AG04450 (cell line): ENCODE measurements around the gene GTF2F1. TPM values are rescaled to one million over a fixed set of nuclear protein-coding genes. Genes with fewer than 3 reads are reported as not detected.
A peak's percentile ranks its signal among the peaks of the same experiment; 100 is the strongest.

ENCODE experiments used
- CTCF ChIA-PET: fragments of 300-600, 350-600 bp; formaldehyde crosslinking; extraction: SDS; loops from one replicate; lab custom pipeline; 2022; ENCODE audit warnings: antibody characterized with exemption, inconsistent platforms; lab: Charles Lee
- POLR2A ChIA-PET: fragments of 350-600 bp; formaldehyde crosslinking; extraction: SDS; loops from one replicate; lab custom pipeline; 2021; ENCODE audit warnings: antibody characterized with exemption, inconsistent platforms; lab: Yijun Ruan, JAX
- DNase-seq: peaks from one replicate; pipeline ENCODE4 v3.0.0-alpha.2; 2011; ENCODE audit warnings: low read depth, low spot score
- H3K27ac ChIP-seq: one replicate; pipeline ENCODE4 v1.5.1; 2012; ENCODE audit warnings: low read depth, low read length, control low read depth
- H3K27me3 ChIP-seq: one replicate; pipeline ENCODE4 v1.6.0; 2012; ENCODE audit warnings: low read length; ENCODE audit not compliant: control insufficient read depth, insufficient read depth
- H3K4me3 ChIP-seq: 2 replicates; pipeline ENCODE4 v1.5.1; 2011; ENCODE audit warnings: mild to moderate bottlenecking, low read depth, low read length, control low read depth
- H3K9me3 ChIP-seq: 2 replicates; pipeline ENCODE4 v1.5.1; 2012; ENCODE audit warnings: low read length; ENCODE audit not compliant: control insufficient read depth, insufficient read depth
- polyA plus RNA-seq: library from polyadenylated mRNA; depleted of rRNA; stranded (reverse); fragments of >200 nt; gene quantifications from 2 replicates; pipeline ENCODE4 v1.2.3, GENCODE V29; 2011
- TF ChIP-seq, protein P1 (sequence below): IDR thresholded peaks from 2 replicates; pipeline ENCODE4 v1.5.1; 2011; ENCODE audit warnings: low read depth, low read length, control low read depth, inconsistent platforms

GTF2F1 gene
- polyA plus RNA-seq, 1 experiment = 33.7 TPM

DNA sequence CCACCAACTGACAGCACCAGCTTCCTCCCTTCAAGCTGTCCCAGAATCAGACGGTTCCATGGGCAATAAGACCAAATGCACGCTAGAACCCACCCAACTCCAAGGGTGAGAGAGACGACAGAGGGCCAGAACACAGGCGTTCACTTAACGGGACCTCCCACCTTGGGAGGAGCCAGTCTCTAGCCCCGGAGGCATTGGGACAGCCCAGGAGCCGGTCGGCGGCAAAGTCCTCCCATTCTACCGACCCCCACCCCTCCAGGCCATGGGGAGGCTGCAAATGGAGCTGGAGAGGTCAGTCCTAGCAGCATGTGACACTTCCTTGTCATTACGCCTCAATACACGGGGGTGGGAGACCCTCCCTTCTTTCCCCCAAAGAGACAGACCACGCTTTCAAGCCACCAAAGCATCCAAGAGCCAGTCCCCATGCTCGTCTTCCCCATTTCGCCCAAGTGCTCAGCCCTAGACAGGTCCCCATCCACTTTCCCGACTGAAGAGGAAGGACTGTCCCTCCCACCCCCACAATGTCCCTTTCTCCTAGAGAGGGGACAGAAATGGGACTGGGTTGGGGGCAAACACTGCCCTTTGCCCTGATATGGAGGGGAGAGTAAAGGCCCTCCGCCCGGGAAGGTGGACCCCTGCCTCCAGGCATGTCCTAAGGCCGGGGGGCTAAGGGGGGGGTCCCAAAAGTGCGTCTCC is 30.7 kb upstream of the GTF2F1 start:
- CTCF ChIA-PET = interaction anchor here (0.6 kb wide), 1 partner anchor 159 kb away, joined by 3 read pairs; no protein-coding TSS in a partner anchor
- Histone ChIP-seq H3K9me3 (peaks cover 11% of the 10 kb centered on the region), H3K27ac (peak overlapping the region; percentile 47), H3K4me3 (peak overlapping the region; percentile 96), H3K27me3 (no peaks in the 10 kb centered on the region)
- no peak for DNase-seq
- POLR2A ChIA-PET = interaction anchor here (0.6 kb wide), 1 partner anchor 787 kb away, joined by 3 read pairs; no protein-coding TSS in a partner anchor
- TF ChIP-seq, protein P1, sequence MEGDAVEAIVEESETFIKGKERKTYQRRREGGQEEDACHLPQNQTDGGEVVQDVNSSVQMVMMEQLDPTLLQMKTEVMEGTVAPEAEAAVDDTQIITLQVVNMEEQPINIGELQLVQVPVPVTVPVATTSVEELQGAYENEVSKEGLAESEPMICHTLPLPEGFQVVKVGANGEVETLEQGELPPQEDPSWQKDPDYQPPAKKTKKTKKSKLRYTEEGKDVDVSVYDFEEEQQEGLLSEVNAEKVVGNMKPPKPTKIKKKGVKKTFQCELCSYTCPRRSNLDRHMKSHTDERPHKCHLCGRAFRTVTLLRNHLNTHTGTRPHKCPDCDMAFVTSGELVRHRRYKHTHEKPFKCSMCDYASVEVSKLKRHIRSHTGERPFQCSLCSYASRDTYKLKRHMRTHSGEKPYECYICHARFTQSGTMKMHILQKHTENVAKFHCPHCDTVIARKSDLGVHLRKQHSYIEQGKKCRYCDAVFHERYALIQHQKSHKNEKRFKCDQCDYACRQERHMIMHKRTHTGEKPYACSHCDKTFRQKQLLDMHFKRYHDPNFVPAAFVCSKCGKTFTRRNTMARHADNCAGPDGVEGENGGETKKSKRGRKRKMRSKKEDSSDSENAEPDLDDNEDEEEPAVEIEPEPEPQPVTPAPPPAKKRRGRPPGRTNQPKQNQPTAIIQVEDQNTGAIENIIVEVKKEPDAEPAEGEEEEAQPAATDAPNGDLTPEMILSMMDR = no peak

DNA sequence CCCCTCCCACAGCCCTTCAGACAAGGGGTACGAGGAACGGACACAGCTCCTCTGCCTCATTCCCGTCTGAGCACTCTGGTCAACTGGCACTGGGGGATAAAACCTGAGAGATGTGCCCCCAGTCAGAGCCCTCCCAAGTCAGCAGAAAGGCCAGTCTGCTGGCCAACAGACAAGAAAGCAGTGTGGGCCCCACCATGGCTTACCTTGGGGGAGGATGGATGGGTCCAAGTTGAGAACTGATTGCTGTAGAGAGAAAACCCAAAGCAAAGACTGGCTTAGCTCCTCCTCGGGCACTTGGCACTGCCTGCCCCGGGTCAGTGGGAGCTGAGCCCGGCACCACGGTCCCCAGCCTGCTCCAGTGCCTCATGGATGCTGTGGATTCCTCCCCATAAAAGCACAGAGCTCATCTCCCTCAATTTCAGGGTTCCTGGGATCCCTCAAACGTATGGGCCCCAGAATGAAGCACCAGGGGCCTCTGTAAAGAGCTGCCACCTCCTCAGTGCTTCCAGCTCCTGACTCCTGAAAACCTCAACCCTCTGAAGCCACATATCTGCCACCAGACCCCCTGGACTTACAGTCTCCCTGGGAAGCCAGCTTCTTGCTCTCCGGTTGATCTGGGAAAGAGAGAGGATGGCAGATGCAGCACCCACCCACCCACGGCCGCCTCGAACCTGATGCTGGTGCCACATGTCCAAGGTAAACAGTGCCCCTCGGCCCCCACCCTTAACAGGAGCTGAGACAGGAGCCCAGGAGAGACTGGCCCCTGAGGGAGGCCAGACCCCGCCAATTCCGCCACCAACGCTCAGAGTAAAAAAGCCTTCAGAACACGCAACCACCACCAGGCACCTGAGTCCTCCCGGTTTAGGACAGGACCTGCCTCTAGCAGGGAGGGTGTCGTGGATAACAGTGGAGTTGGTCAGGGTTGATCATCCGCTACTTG is 28.4 kb upstream of the GTF2F1 start:
- TF ChIP-seq, protein P1 = no peak
- H3K27ac ChIP-seq = peak overlapping the region; percentile 21
- ChIA-PET CTCF (no interaction called here), POLR2A (no interaction called here)
- no peaks in the 10 kb centered on the region for H3K27me3 ChIP-seq
- H3K4me3 ChIP-seq = no peak overlapping the region
- peaks cover 11% of the 10 kb centered on the region for H3K9me3 ChIP-seq
- DNase-seq = no peak

DNA sequence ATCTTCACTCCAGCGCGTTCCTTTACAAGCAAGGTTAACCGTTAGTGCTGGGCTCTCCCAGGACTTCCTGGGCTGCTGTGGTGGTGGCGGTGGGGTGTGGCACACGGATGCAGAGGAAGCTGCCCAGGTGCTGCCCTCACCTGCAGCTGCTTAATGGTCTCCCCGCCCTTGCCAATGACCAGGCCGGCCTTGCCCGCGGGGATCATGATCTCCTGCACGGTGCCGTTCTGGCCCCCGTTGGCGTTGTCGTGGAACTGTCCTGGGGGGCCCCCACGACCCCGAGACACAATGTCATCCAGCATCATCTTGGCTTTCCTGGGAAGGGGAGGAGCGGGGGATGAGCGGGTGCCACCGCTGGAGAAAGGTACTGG is 25.6 kb upstream of the GTF2F1 start:
- TF ChIP-seq, protein P1 = no peak
- ChIA-PET CTCF (no interaction called here), POLR2A (no interaction called here)
- no peak overlapping the region for H3K27ac ChIP-seq
- H3K4me3 ChIP-seq = no peak overlapping the region
- DNase-seq = no peak
- no peaks in the 10 kb centered on the region for H3K27me3 ChIP-seq
- no peaks in the 10 kb centered on the region; the same call in 1 of the 2 replicates for H3K9me3 ChIP-seq

DNA sequence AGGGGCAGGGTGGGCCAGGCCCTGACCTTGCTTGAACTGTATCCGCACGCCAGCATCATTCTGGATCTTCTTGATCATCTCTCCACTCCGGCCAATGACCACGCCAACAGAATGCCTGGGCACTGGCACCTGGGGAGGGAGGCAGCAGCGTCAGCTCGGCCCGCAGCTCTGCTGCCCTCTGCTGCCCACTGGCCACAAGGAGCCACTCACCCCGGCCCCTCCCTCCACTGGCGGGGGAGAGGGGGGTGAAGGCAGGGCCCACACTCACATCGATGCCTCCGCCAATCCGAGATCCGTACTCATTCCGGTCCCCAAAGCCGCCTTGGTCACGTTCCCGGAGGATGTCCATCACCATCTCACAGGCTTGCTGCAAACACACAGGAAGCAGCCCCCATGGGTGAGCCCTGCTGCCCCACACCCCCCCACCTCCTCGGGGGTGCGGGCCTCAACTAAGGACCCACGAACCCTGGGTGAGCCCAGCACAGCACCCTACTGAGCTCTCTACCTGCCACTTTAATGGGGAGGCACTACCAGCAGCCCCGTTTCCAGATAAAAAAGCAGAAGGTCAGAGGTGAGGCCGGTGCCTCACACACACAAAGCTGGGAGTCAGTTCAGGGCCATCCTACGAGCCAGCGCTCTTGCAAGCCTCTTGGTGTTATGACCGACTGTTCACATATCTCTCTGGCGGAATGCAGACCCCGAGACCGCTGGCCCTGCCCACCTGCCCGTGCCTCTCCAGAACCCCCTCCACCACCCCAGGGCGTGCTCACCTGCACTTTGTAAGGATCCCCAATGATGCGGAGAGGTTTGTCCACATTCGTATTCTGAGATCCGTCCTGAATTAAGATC is 25.0 kb upstream of the GTF2F1 start:
- no peak for DNase-seq
- H3K9me3 ChIP-seq = no peaks in the 10 kb centered on the region; the same call in 1 of the 2 replicates
- H3K27me3 ChIP-seq = no peaks in the 10 kb centered on the region
- ChIA-PET POLR2A (interaction anchor here (1.0 kb wide), 1 partner anchor 15 kb away, joined by 3 read pairs; no protein-coding TSS in a partner anchor), CTCF (interaction anchor here (0.6 kb wide), 1 partner anchor 47 kb away, joined by 4 read pairs; no protein-coding TSS in a partner anchor)
- peak overlapping the region; percentile 31 for H3K27ac ChIP-seq
- no peak overlapping the region for H3K4me3 ChIP-seq
- TF ChIP-seq, protein P1 = peak; percentile 40
